ENCODE data around the gene PPP1R9B.
A peak's percentile ranks its signal among the peaks of the same experiment; 100 is the strongest.

Gene PPP1R9B

GRCh38 chr17:50187751-50188530, 37.5 kb upstream of the PPP1R9B start:
- no peak for DNase-seq (ENCODE audit: low read depth)

GRCh38 chr17:50187394-50187725, 36.9 kb upstream of the PPP1R9B start:
- no peak for DNase-seq (ENCODE audit: low read depth)

GRCh38 chr17:50186661-50187393, 36.4 kb upstream of the PPP1R9B start:
- no peak for DNase-seq (ENCODE audit: low read depth)

GRCh38 chr17:50185631-50186471, 35.4 kb upstream of the PPP1R9B start:
- DNase-seq (ENCODE audit: low read depth) = no peak

- DNase-seq (ENCODE audit: low read depth) = no peak
Observed at GRCh38 chr17:50184611-50185398, 34.3 kb upstream of the PPP1R9B start.

- no peak for DNase-seq (ENCODE audit: low read depth)
Observed at GRCh38 chr17:50184064-50184463, 33.6 kb upstream of the PPP1R9B start.

- no peak for DNase-seq (ENCODE audit: low read depth)
Observed at GRCh38 chr17:50183421-50183994, 33.0 kb upstream of the PPP1R9B start.

- no peak for DNase-seq (ENCODE audit: low read depth)
Observed at GRCh38 chr17:50182783-50183420, 32.4 kb upstream of the PPP1R9B start.

GRCh38 chr17:50181591-50182560, 31.4 kb upstream of the PPP1R9B start:
- DNase-seq (ENCODE audit: low read depth) = no peak

GRCh38 chr17:50181144-50181543, 30.7 kb upstream of the PPP1R9B start:
- no peak for DNase-seq (ENCODE audit: low read depth)

- no peak for DNase-seq (ENCODE audit: low read depth)
Observed at GRCh38 chr17:50180620-50181019, 30.1 kb upstream of the PPP1R9B start.

GRCh38 chr17:50180111-50180510, 29.6 kb upstream of the PPP1R9B start:
- DNase-seq (ENCODE audit: low read depth) = no peak

GRCh38 chr17:50177983-50178834, 27.7 kb upstream of the PPP1R9B start:
- DNase-seq (ENCODE audit: low read depth) = peak; percentile 16

- no peak for DNase-seq (ENCODE audit: low read depth)
Observed at GRCh38 chr17:50177476-50177875, 27.0 kb upstream of the PPP1R9B start.

- DNase-seq (ENCODE audit: low read depth) = no peak
Observed at GRCh38 chr17:50176559-50177357, 26.3 kb upstream of the PPP1R9B start.

GRCh38 chr17:50175035-50175807, 24.7 kb upstream of the PPP1R9B start:
- no peak for DNase-seq (ENCODE audit: low read depth)

GRCh38 chr17:50174444-50174843, 24.0 kb upstream of the PPP1R9B start:
- no peak for DNase-seq (ENCODE audit: low read depth)
